PC-3 (cell line): ENCODE measurements around the gene HSH2D.

Source experiments
- EZH2 ChIP-seq: fragments of 300-600 bp; sonication (generic); IDR thresholded peaks from one replicate; pipeline ENCODE4 v1.6.1; 2017; ENCODE audit warnings: antibody characterized with exemption, mild to moderate bottlenecking, low read length; ENCODE audit not compliant: unreplicated experiment
- TF ChIP-seq, protein P1 (sequence below): fragments of 300-600 bp; sonication (generic); conservative IDR thresholded peaks from 2 replicates; pipeline ENCODE4 v1.5.1; 2017; ENCODE audit warnings: antibody characterized with exemption, low read depth, mild to moderate bottlenecking, low read length

DNA sequence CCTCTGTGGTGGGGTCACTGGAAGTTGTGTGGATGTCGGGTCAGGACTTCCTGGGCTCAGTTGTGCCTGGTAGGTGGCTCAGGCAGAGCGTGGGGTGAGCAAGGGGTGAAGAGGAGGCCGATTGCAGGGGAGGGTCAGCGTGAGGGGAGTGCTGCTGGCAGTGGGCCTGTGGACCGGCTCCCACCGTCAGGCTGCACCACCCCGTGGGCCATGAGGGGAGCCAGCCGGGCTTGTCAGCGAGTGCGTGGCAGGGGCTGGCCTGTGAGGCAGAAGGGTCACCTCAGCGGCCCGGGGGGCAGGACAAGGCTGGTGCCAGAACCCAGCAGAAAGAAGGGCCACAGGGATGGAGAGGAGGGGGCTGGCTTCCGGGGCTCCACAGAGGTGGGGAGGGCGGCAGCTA lies 18.5 kb upstream of the HSH2D start:
- TF ChIP-seq EZH2, result no peak
- TF ChIP-seq, protein P1, sequence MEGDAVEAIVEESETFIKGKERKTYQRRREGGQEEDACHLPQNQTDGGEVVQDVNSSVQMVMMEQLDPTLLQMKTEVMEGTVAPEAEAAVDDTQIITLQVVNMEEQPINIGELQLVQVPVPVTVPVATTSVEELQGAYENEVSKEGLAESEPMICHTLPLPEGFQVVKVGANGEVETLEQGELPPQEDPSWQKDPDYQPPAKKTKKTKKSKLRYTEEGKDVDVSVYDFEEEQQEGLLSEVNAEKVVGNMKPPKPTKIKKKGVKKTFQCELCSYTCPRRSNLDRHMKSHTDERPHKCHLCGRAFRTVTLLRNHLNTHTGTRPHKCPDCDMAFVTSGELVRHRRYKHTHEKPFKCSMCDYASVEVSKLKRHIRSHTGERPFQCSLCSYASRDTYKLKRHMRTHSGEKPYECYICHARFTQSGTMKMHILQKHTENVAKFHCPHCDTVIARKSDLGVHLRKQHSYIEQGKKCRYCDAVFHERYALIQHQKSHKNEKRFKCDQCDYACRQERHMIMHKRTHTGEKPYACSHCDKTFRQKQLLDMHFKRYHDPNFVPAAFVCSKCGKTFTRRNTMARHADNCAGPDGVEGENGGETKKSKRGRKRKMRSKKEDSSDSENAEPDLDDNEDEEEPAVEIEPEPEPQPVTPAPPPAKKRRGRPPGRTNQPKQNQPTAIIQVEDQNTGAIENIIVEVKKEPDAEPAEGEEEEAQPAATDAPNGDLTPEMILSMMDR, result no peak
